ENCODE data around the gene TTC33.

TTC33 gene

GRCh38 chr5:40694433-40694832, 61.3 kb downstream of the TTC33 start:
- TF ChIP-seq EZH2phosphoT487 (conservative IDR thresholded peaks at IDR 0.05; ENCODE audit: low read length) (no peak), CTCF (IDR thresholded peaks at IDR 0.05; ENCODE audit: insufficient read depth, low read length, poor library complexity, severe bottlenecking) (no peak)
- Histone ChIP-seq H4K20me1 (ENCODE audit: low read depth, low read length) (no peaks in the 10 kb centered on the region), H3K9ac (ENCODE audit: low read length) (no peak overlapping the region), H3K27me3 (ENCODE audit: low read length) (no peaks in the 10 kb centered on the region), H3K79me2 (ENCODE audit: insufficient read depth, low read length) (no peaks in the 10 kb centered on the region), H3K9me2 (replicated peaks; ENCODE audit: insufficient read depth, low read length) (no peaks in the 10 kb centered on the region), H3K4me3 (ENCODE audit: insufficient read depth, low read length, poor library complexity, severe bottlenecking) (no peak overlapping the region), H3K27ac (ENCODE audit: low read depth, low read length) (no peak overlapping the region), H2AFZ (ENCODE audit: low read depth, low read length, severe bottlenecking) (no peak overlapping the region), H3K9me3 (ENCODE audit: insufficient read depth, low read length) (no peaks in the 10 kb centered on the region), H3F3A (ENCODE audit: insufficient read depth) (no peaks in the 10 kb centered on the region), H3K4me2 (ENCODE audit: low read depth, low read length, poor library complexity, severe bottlenecking) (no peak overlapping the region), H3K36me3 (ENCODE audit: low read length) (no peaks in the 10 kb centered on the region)

DNA sequence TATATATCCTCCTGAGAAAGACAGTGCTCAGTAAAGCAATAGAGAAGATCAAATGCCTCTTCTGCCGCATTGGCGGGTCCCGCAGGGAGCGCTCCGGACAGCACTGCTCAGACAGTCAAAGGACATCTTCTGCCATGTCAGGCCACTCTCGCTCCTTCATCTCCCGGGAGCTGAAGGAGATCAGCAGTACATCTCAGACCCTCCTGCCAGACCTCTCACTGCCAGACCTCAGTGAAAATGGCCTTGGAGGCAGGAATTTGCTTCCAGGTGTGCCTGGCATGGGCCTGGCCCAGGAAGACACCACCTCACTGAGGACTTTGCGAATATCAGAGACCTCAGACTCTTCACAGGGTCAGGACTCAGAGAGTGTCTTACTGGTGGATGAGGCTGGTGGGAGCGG, 63.9 kb downstream of the TTC33 start:
- Histone ChIP-seq H3F3A (ENCODE audit: insufficient read depth) (no peaks in the 10 kb centered on the region), H2AFZ (ENCODE audit: low read depth, low read length, severe bottlenecking) (no peak overlapping the region), H3K36me3 (ENCODE audit: low read length) (no peaks in the 10 kb centered on the region), H3K4me2 (ENCODE audit: low read depth, low read length, poor library complexity, severe bottlenecking) (no peak overlapping the region), H3K9me3 (ENCODE audit: insufficient read depth, low read length) (no peaks in the 10 kb centered on the region), H3K9me2 (replicated peaks; ENCODE audit: insufficient read depth, low read length) (no peaks in the 10 kb centered on the region), H3K9ac (ENCODE audit: low read length) (no peak overlapping the region), H3K79me2 (ENCODE audit: insufficient read depth, low read length) (no peaks in the 10 kb centered on the region), H4K20me1 (ENCODE audit: low read depth, low read length) (no peaks in the 10 kb centered on the region), H3K27me3 (ENCODE audit: low read length) (no peaks in the 10 kb centered on the region), H3K4me3 (ENCODE audit: insufficient read depth, low read length, poor library complexity, severe bottlenecking) (no peak overlapping the region), H3K27ac (ENCODE audit: low read depth, low read length) (no peak overlapping the region)
- no peak for TF ChIP-seq EZH2phosphoT487 (conservative IDR thresholded peaks at IDR 0.05; ENCODE audit: low read length)

- Histone ChIP-seq H3K27me3 (ENCODE audit: low read length) (no peaks in the 10 kb centered on the region), H3K9ac (ENCODE audit: low read length) (no peak overlapping the region), H3K36me3 (ENCODE audit: low read length) (no peaks in the 10 kb centered on the region), H4K20me1 (ENCODE audit: low read depth, low read length) (no peaks in the 10 kb centered on the region), H3K4me2 (ENCODE audit: low read depth, low read length, poor library complexity, severe bottlenecking) (no peak overlapping the region), H3F3A (ENCODE audit: insufficient read depth) (no peaks in the 10 kb centered on the region), H2AFZ (ENCODE audit: low read depth, low read length, severe bottlenecking) (no peak overlapping the region), H3K27ac (ENCODE audit: low read depth, low read length) (no peak overlapping the region), H3K79me2 (ENCODE audit: insufficient read depth, low read length) (no peaks in the 10 kb centered on the region), H3K4me3 (ENCODE audit: insufficient read depth, low read length, poor library complexity, severe bottlenecking) (no peak overlapping the region), H3K9me2 (replicated peaks; ENCODE audit: insufficient read depth, low read length) (no peaks in the 10 kb centered on the region), H3K9me3 (ENCODE audit: insufficient read depth, low read length) (no peaks in the 10 kb centered on the region)
- no peak for TF ChIP-seq CTCF (IDR thresholded peaks at IDR 0.05; ENCODE audit: insufficient read depth, low read length, poor library complexity, severe bottlenecking)
Observed at GRCh38 chr5:40690267-40690666, 65.5 kb downstream of the TTC33 start.

DNA sequence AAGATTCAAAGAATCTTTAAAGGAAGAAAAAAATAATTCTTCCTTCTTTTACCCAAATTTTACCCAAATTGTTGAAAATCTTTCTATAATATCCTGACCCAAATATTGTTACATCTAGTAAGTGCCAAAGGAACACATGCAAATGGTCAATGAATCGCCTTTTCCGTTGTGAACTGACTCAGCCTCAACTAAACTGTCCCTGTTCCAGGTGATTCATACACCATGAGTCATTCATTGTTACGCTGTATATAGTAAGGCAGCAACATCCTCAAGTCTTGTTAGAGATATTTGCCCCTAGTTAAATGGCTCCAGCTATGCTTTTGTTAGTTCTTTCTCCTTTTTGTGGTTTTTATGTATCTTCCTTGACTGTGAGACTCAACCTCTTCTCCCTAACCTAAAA, 66.3 kb downstream of the TTC33 start:
- no peaks in the 10 kb centered on the region for H4K20me1 ChIP-seq (ENCODE audit: low read depth, low read length)
- H3K9me2 ChIP-seq (replicated peaks; ENCODE audit: insufficient read depth, low read length), result no peaks in the 10 kb centered on the region
- no peaks in the 10 kb centered on the region for H3K79me2 ChIP-seq (ENCODE audit: insufficient read depth, low read length)
- H3K27ac ChIP-seq (ENCODE audit: low read depth, low read length), result no peak overlapping the region
- H3K27me3 ChIP-seq (ENCODE audit: low read length), result no peaks in the 10 kb centered on the region
- H2AFZ ChIP-seq (ENCODE audit: low read depth, low read length, severe bottlenecking), result no peak overlapping the region
- no peak overlapping the region for H3K9ac ChIP-seq (ENCODE audit: low read length)
- TF ChIP-seq CTCF (IDR thresholded peaks at IDR 0.05; ENCODE audit: insufficient read depth, low read length, poor library complexity, severe bottlenecking) (no peak), EZH2phosphoT487 (conservative IDR thresholded peaks at IDR 0.05; ENCODE audit: low read length) (no peak)
- H3K4me2 ChIP-seq (ENCODE audit: low read depth, low read length, poor library complexity, severe bottlenecking), result no peak overlapping the region
- H3K9me3 ChIP-seq (ENCODE audit: insufficient read depth, low read length), result no peaks in the 10 kb centered on the region
- H3K36me3 ChIP-seq (ENCODE audit: low read length), result no peaks in the 10 kb centered on the region
- no peaks in the 10 kb centered on the region for H3F3A ChIP-seq (ENCODE audit: insufficient read depth)
- H3K4me3 ChIP-seq (ENCODE audit: insufficient read depth, low read length, poor library complexity, severe bottlenecking), result no peak overlapping the region

Measured in SU-DHL-6 (cell line).